HG02840 (cell line): ENCODE data around the gene PSMA3.

Experiments used
- ATAC-seq: cut with Tn5 transposase; IDR thresholded peaks from one replicate; pipeline ENCODE4 v1.9.1; 2021; ENCODE audit warnings: mild to moderate bottlenecking, moderate library complexity, moderate number of reproducible peaks; ENCODE audit not compliant: unreplicated experiment, low FRiP score

The PSMA3 gene

GRCh38 chr14:58298477-58299400, 54.1 kb downstream of the PSMA3 start, which contains the start of gene ARID4A:
Gene ARID4A, plus strand, starts transcription at chr14:58298555. Its CDS starts 1,300 bp downstream, at chr14:58299855.
- ATAC-seq: no peak

GRCh38 chr14:58299401-58300330, 55.0 kb downstream of the PSMA3 start:
- no peak for ATAC-seq

- ATAC-seq: no peak
Observed at GRCh38 chr14:58301416-58301815, 56.8 kb downstream of the PSMA3 start.

- ATAC-seq: no peak
Observed at GRCh38 chr14:58305730-58306129, 61.1 kb downstream of the PSMA3 start.

- no peak for ATAC-seq
Observed at GRCh38 chr14:58307597-58308316, 63.1 kb downstream of the PSMA3 start.

- ATAC-seq: no peak
Observed at GRCh38 chr14:58309086-58309485, 64.4 kb downstream of the PSMA3 start.

- no peak for ATAC-seq
Observed at GRCh38 chr14:58313699-58314098, 69.1 kb downstream of the PSMA3 start.

GRCh38 chr14:58315606-58316005, 71.0 kb downstream of the PSMA3 start:
- ATAC-seq: no peak
